Panc1 (cell line): ENCODE results near the gene ZNF462. TPM values are rescaled to one million over a fixed set of nuclear protein-coding genes. Genes with fewer than 3 reads are reported as not detected.
"Not testable (repeated sequence)": the region's sequence is repeated elsewhere in the genome, so short reads cannot be mapped to it uniquely, and the experiment has no call there.

Experiments
- ATAC-seq: fragments of 200-7000 bp; cut with Tn5 transposase; 2 replicates; pipeline ENCODE4 v1.9.1; 2020; ENCODE audit warnings: mild to moderate bottlenecking, moderate library complexity
- BruUV-seq: library from RNA; stranded (reverse); fragments of 400-500 nt; replicated peaks from 2 replicates; lab custom pipeline; 2021; lab: Mats Ljungman, UMichigan
- CTCF ChIA-PET: fragments of 300-600 bp; sonication (Branson Sonifier 250); formaldehyde crosslinking; loops from one replicate; lab custom pipeline; 2022; ENCODE audit warnings: antibody characterized with exemption; lab: Charles Lee
- POLR2A ChIA-PET: fragments of 300-600 bp; sonication (Branson Sonifier 250); formaldehyde crosslinking; loops from one replicate; lab custom pipeline; 2022; ENCODE audit warnings: antibody characterized with exemption; lab: Charles Lee
- DNase-seq: peaks from one replicate; pipeline ENCODE4 v3.0.0-alpha.2; 2010; ENCODE audit warnings: low read depth, low spot score
- H3K27ac ChIP-seq: 2 replicates; pipeline ENCODE4 v1.5.1; 2011; ENCODE audit warnings: mild to moderate bottlenecking, low read length, inconsistent platforms
- H3K27me3 ChIP-seq: fragments of 200-500 bp; sonication (Bioruptor generic); 2 replicates; pipeline ENCODE4 v1.6.0; 2014; ENCODE audit warnings: low read length, inconsistent platforms; ENCODE audit not compliant: control insufficient read depth, insufficient read depth
- H3K36me3 ChIP-seq: fragments of 200-500 bp; sonication (Bioruptor generic); 2 replicates; pipeline ENCODE4 v1.5.1; 2014; ENCODE audit warnings: inconsistent platforms, mild to moderate bottlenecking, low read length, moderate library complexity; ENCODE audit not compliant: control insufficient read depth, insufficient read depth
- H3K4me1 ChIP-seq: 2 replicates; pipeline ENCODE4 v1.5.1; 2011; ENCODE audit warnings: inconsistent platforms, mild to moderate bottlenecking, low read length, moderate library complexity; ENCODE audit not compliant: control insufficient read depth, insufficient read depth
- H3K4me3 ChIP-seq, 2 experiments: 2 replicates each; pipeline ENCODE4 v1.5.1; 2011 to 2012; ENCODE audit warnings: low read depth in 2 of 2, low read length in 2 of 2, mild to moderate bottlenecking in 2 of 2, inconsistent platforms in 1 of 2, moderate library complexity in 1 of 2
- H3K9me3 ChIP-seq: fragments of 200-500 bp; sonication (Bioruptor generic); 2 replicates; pipeline ENCODE4 v1.5.1; 2014; ENCODE audit warnings: low read depth, mild to moderate bottlenecking, inconsistent platforms, low read length, moderate library complexity; ENCODE audit not compliant: control insufficient read depth, insufficient read depth
- CTCF ChIP-seq: fragments of 450-650 bp; IDR thresholded peaks from 2 replicates; pipeline ENCODE4 v1.5.1; 2017; ENCODE audit warnings: mild to moderate bottlenecking
- POLR2AphosphoS5 ChIP-seq: IDR thresholded peaks from 2 replicates; pipeline ENCODE4 v1.6.1; 2012; ENCODE audit warnings: mild to moderate bottlenecking, low read depth, low read length, moderate library complexity
- REST ChIP-seq, 2 experiments: IDR thresholded peaks; 2 replicates each; pipeline ENCODE4 v1.6.1; 2011 to 2012; ENCODE audit warnings: low read depth in 2 of 2, control low read depth in 1 of 2, low read length in 1 of 2, mild to moderate bottlenecking in 1 of 2, moderate library complexity in 1 of 2; ENCODE audit not compliant: insufficient read depth in 1 of 2
- SIN3A ChIP-seq: IDR thresholded peaks from 2 replicates; pipeline ENCODE4 v1.6.1; 2012; ENCODE audit warnings: low read depth, mild to moderate bottlenecking, low read length, moderate library complexity, borderline replicate concordance; ENCODE audit not compliant: insufficient read depth
- TCF7L2 ChIP-seq: IDR thresholded peaks from 2 replicates; pipeline ENCODE4 v1.6.1; 2011; ENCODE audit warnings: mild to moderate bottlenecking, low read depth, low read length, inconsistent platforms
- in situ Hi-C: cut with HindIII; loops from 2 replicates; pipeline ENCODE4 v1.10.0; 2016; ENCODE audit warnings: low sequenced_read_pairs, low pct_unique_long_range_greater_than_20kb
- intact Hi-C: fragments of 100-400 bp; cut with micrococcal nuclease; formaldehyde crosslinking; loops from one replicate; pipeline ENCODE4 v1.10.0; 2022; ENCODE audit not compliant: unreplicated experiment
- total RNA-seq: library from RNA; stranded (reverse); gene quantifications from one replicate; pipeline ENCODE4 v1.2.1, GENCODE V29; 2021; ENCODE audit not compliant: unreplicated experiment

ZNF462 gene
- total RNA-seq, 1 experiment from 2014 or later, result 34.8 TPM

- DNase-seq, result no peak
- intact Hi-C loops (no loop called here), in situ Hi-C loops (no loop called here)
- TF ChIP-seq CTCF (no peak), TCF7L2 (no peak), REST (IDR thresholded peaks at IDR 0.05; ENCODE audit: insufficient read depth in 1 of 2, low read depth in 2 of 2, low read length in 1 of 2) (no peak), POLR2AphosphoS5 (no peak), SIN3A (no peak)
- Histone ChIP-seq H3K27ac (no peak overlapping the region), H3K9me3 (no peaks in the 10 kb centered on the region), H3K4me1 (peaks cover 24% of the 10 kb centered on the region), H3K4me3 (no peak overlapping the region), H3K36me3 (no peaks in the 10 kb centered on the region), H3K27me3 (no peaks in the 10 kb centered on the region)
- POLR2A ChIA-PET, result no interaction called here
- BruUV-seq, result no TSS peak
- CTCF ChIA-PET, result no interaction called here
- ATAC-seq, result no peak
Measured at GRCh38 chr9:106897751-106898150, 34.8 kb downstream of the ZNF462 start.

GRCh38 chr9:106900523-106900922 lies 37.6 kb downstream of the ZNF462 start:
- BruUV-seq, in situ Hi-C loops, intact Hi-C loops, CTCF ChIA-PET, H3K4me3 ChIP-seq, H3K36me3 ChIP-seq, DNase-seq, H3K9me3 ChIP-seq, POLR2A ChIA-PET, ATAC-seq, H3K27ac ChIP-seq, H3K27me3 ChIP-seq: not testable (repeated sequence)
- H3K4me1 ChIP-seq, result peaks cover 11% of the 10 kb centered on the region

GRCh38 chr9:106906129-106906528 lies 43.2 kb downstream of the ZNF462 start:
- in situ Hi-C loops (no loop called here), intact Hi-C loops (no loop called here)
- TF ChIP-seq SIN3A (no peak), POLR2AphosphoS5 (no peak), TCF7L2 (no peak), CTCF (no peak), REST (IDR thresholded peaks at IDR 0.05; ENCODE audit: insufficient read depth in 1 of 2, low read depth in 2 of 2, low read length in 1 of 2) (no peak)
- Histone ChIP-seq H3K4me1 (no peaks in the 10 kb centered on the region), H3K9me3 (no peaks in the 10 kb centered on the region), H3K27ac (no peak overlapping the region), H3K36me3 (no peaks in the 10 kb centered on the region; the same call in 1 of the 2 replicates), H3K27me3 (no peaks in the 10 kb centered on the region), H3K4me3 (no peak overlapping the region)
- BruUV-seq, result no TSS peak
- POLR2A ChIA-PET, result no interaction called here
- DNase-seq (no peak), ATAC-seq (no peak)
- CTCF ChIA-PET, result no interaction called here
